Kidney (tissue), 14 donors: ENCODE measurements around the gene CDADC1. TPM values are rescaled to one million over a fixed set of nuclear protein-coding genes. Genes with fewer than 3 reads are reported as not detected.
"Not testable (repeated sequence)": the region's sequence is repeated elsewhere in the genome, so short reads cannot be mapped to it uniquely, and the experiment has no call there.

Source experiments
- DNase-seq, 5 donors: peaks; one replicate each; pipeline ENCODE4 v3.0.0-alpha.2; 2013 to 2020
- FAIRE-seq: peaks from 2 replicates; lab custom pipeline; 2012; peaks lifted over from hg19 to GRCh38; lab: Jason Lieb, UNC
- H3K27ac ChIP-seq, 2 donors: one replicate each; pipeline ENCODE4 v1.7.0; 2013; ENCODE audit warnings: low read depth in 2 of 2, low read length in 2 of 2, inconsistent platforms in 1 of 2
- H3K27me3 ChIP-seq: one replicate; pipeline ENCODE4 v1.7.1; 2013; ENCODE audit warnings: low read length, inconsistent platforms; ENCODE audit not compliant: control insufficient read depth, insufficient read depth
- H3K36me3 ChIP-seq, 3 donors: one replicate each; pipeline versions ENCODE4 v1.7.0 to v1.7.1; 2013; ENCODE audit warnings: low read length in 3 of 3, control low read depth in 1 of 3, inconsistent platforms in 1 of 3; ENCODE audit not compliant: insufficient read depth in 3 of 3, control insufficient read depth in 2 of 3
- H3K4me1 ChIP-seq, 3 donors: one replicate each; pipeline versions ENCODE4 v1.7.0 to v1.7.1; 2013; ENCODE audit warnings: low read length in 3 of 3, inconsistent platforms in 1 of 3, low read depth in 1 of 3; ENCODE audit not compliant: control insufficient read depth in 2 of 3, insufficient read depth in 2 of 3
- H3K4me3 ChIP-seq, 3 donors: one replicate each; pipeline versions ENCODE4 v1.7.0 to v1.8.1; 2013; ENCODE audit warnings: low read length in 3 of 3, control low read depth in 1 of 3, inconsistent platforms in 1 of 3
- H3K9ac ChIP-seq, 3 donors: one replicate each; pipeline versions ENCODE4 v1.7.0 to v1.7.1; 2013; ENCODE audit warnings: low read length in 3 of 3, control low read depth in 1 of 3, inconsistent platforms in 1 of 3
- H3K9me3 ChIP-seq, 3 donors: one replicate each; pipeline versions ENCODE4 v1.7.0 to v1.7.1; 2013; ENCODE audit warnings: low read length in 3 of 3, control low read depth in 1 of 3, inconsistent platforms in 1 of 3; ENCODE audit not compliant: control insufficient read depth in 2 of 3, insufficient read depth in 1 of 3
- CTCF ChIP-seq: IDR thresholded peaks from 3 replicates; pipeline ENCODE4 v1.5.1; 2012; ENCODE audit warnings: mild to moderate bottlenecking, moderate library complexity, borderline replicate concordance; ENCODE audit not compliant: insufficient read depth; ENCODE audit errors: extremely low read depth
- intact Hi-C: fragments of 100-400 bp; cut with DNase I; formaldehyde crosslinking; loops from one replicate; pipeline ENCODE4 v1.11.1; 2022
- polyA plus RNA-seq: library from polyadenylated mRNA; stranded (reverse); fragments of 350-450 nt; fragmentation: Illumina TruSeq; extraction: RNeasy Lipid Tissue Mini Kit (QIAGEN cat#74804); gene quantifications from one replicate; pipeline ENCODE4 v1.2.3, GENCODE V29; 2014; ENCODE audit warnings: low read depth, low replicate concordance; ENCODE audit not compliant: insufficient read depth
- total RNA-seq: library from RNA; stranded (reverse); fragmentation: NEBNext Ultra II Directional; extraction: Animal tissue kit (Norgen Biotek cat#: 25700); gene quantifications from one replicate; pipeline ENCODE4 v1.2.1, GENCODE V29; 2021
- donor health status: control.
- donor health status: control.
- donor health status: control.
- donor health status: control.
- donor health status: control.
- donor health status: DM: yes; HTN: yes; CAD: no.
- donor health status: Normal renal cell carcinoma (clear cell type).

The CDADC1 gene
- total and polyA plus RNA-seq, 2 donors from 2014 or later, result 8.3 to 12.2 TPM

- Histone ChIP-seq H3K4me1 (no peaks in the 10 kb centered on the region), H3K9ac (no peak overlapping the region), H3K27ac (no peak overlapping the region), H3K4me3 (no peak overlapping the region), H3K27me3 (no peaks in the 10 kb centered on the region), H3K9me3 (no peaks in the 10 kb centered on the region), H3K36me3 (no peaks in the 10 kb centered on the region)
- FAIRE-seq (no peak), DNase-seq (no peak)
- TF ChIP-seq CTCF, result no peak
- intact Hi-C loops, result no loop called here
Observed at GRCh38 chr13:49326222-49326917, 78.6 kb downstream of the CDADC1 start.

- H3K9ac ChIP-seq, H3K9me3 ChIP-seq, H3K36me3 ChIP-seq, H3K27me3 ChIP-seq, FAIRE-seq, H3K27ac ChIP-seq, H3K4me1 ChIP-seq, DNase-seq, H3K4me3 ChIP-seq, intact Hi-C loops: not testable (repeated sequence)
Observed at GRCh38 chr13:49327145-49327544, 79.4 kb downstream of the CDADC1 start.

- intact Hi-C loops, result no loop called here
- Histone ChIP-seq H3K36me3 (no peaks in the 10 kb centered on the region), H3K27ac (no peak overlapping the region), H3K27me3 (no peaks in the 10 kb centered on the region), H3K9ac (no peak overlapping the region), H3K4me1 (no peaks in the 10 kb centered on the region), H3K4me3 (no peak overlapping the region), H3K9me3 (no peaks in the 10 kb centered on the region)
- FAIRE-seq (no peak), DNase-seq (no peak)
- TF ChIP-seq CTCF, result no peak
Observed at GRCh38 chr13:49329831-49330545, 82.3 kb downstream of the CDADC1 start.

GRCh38 chr13:49330546-49330864 lies 82.8 kb downstream of the CDADC1 start:
- intact Hi-C loops, result no loop called here
- Histone ChIP-seq H3K4me1 (no peaks in the 10 kb centered on the region), H3K36me3 (no peaks in the 10 kb centered on the region), H3K4me3 (no peak overlapping the region), H3K27me3 (no peaks in the 10 kb centered on the region), H3K9ac (no peak overlapping the region), H3K9me3 (no peaks in the 10 kb centered on the region), H3K27ac (no peak overlapping the region)
- peak; percentile 62 for FAIRE-seq
- no peak for TF ChIP-seq CTCF
- no peak for DNase-seq
